ENCODE measurements around the gene AMZ1.

Gene AMZ1

DNA sequence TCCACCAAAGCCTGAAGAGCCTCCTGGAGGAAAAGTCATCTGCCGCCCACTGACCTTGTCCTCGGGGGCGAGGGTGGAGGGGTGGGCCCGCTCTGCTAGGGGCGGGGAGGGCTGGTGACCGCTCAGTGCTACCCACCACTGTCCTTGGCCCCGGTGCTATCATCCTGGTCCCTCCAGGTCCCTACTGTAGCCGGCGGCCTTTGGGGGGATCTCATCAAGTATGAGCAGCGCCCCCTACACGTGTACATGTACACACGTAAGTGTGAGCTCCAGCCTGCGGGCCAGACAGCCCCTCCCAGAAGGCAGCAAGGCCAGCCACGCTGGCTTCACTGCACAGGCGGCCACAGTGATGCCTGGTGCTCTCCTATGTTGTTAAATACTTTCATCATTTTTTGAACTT, 36.7 kb upstream of the AMZ1 start:
- in situ Hi-C loops (cut with MboI; ENCODE audit: low sequenced_read_pairs), result no loop called here

GRCh38 chr7:2651847-2652735, 35.9 kb upstream of the AMZ1 start:
- in situ Hi-C loops (cut with MboI; ENCODE audit: low sequenced_read_pairs), result no loop called here

DNA sequence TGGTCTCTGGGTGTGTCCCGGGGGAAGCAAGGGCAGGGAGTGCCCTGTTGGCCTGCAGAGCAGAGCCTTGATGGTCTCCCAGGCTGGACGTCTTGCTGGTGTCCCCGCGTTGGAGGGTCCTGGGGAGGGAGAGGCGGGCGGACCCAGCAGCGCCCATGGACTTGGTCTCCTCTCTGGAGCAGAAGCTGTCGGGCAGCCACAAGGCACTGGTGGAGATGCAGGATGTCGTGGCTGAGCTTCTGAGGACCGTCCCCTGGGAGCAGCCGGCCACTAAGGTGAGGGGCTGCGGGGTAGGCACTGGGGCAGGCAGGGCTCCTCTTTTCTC, 35.3 kb upstream of the AMZ1 start:
- in situ Hi-C loops (cut with MboI; ENCODE audit: low sequenced_read_pairs), result no loop called here

- in situ Hi-C loops (cut with MboI; ENCODE audit: low sequenced_read_pairs), result no loop called here
Observed at GRCh38 chr7:2654059-2654458, 33.9 kb upstream of the AMZ1 start.

GRCh38 chr7:2655870-2656614, 32.0 kb upstream of the AMZ1 start:
- in situ Hi-C loops (cut with MboI; ENCODE audit: low sequenced_read_pairs), result no loop called here

- in situ Hi-C loops (cut with MboI; ENCODE audit: low sequenced_read_pairs), result no loop called here
Observed at GRCh38 chr7:2657208-2657607, 30.8 kb upstream of the AMZ1 start.

GRCh38 chr7:2657920-2658671, 29.9 kb upstream of the AMZ1 start:
- in situ Hi-C loops (cut with MboI; ENCODE audit: low sequenced_read_pairs), result no loop called here

DNA sequence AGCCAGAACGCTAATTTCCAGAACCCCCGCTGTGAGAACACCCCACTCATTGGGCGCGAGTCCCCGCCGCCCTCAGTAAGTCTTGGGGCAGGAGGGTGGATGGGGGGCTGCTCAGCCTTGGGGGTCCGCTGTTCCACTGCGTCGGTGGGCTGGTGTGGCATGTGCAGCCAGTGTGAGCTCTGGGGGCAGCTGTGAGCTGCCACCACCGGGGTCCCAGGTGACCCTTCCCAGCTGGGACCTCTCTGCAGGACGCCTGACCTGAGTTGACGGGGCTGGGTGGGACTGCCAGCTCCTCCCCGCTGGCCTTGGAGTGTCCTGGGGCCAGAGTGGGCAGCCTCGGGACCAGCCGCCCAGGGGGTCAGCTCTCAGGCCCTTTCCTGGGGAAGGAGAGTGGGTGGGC, 29.1 kb upstream of the AMZ1 start:
- in situ Hi-C loops (cut with MboI; ENCODE audit: low sequenced_read_pairs), result no loop called here

GRCh38 chr7:2659556-2660358, 28.2 kb upstream of the AMZ1 start:
- in situ Hi-C loops (cut with MboI; ENCODE audit: low sequenced_read_pairs), result no loop called here

DNA sequence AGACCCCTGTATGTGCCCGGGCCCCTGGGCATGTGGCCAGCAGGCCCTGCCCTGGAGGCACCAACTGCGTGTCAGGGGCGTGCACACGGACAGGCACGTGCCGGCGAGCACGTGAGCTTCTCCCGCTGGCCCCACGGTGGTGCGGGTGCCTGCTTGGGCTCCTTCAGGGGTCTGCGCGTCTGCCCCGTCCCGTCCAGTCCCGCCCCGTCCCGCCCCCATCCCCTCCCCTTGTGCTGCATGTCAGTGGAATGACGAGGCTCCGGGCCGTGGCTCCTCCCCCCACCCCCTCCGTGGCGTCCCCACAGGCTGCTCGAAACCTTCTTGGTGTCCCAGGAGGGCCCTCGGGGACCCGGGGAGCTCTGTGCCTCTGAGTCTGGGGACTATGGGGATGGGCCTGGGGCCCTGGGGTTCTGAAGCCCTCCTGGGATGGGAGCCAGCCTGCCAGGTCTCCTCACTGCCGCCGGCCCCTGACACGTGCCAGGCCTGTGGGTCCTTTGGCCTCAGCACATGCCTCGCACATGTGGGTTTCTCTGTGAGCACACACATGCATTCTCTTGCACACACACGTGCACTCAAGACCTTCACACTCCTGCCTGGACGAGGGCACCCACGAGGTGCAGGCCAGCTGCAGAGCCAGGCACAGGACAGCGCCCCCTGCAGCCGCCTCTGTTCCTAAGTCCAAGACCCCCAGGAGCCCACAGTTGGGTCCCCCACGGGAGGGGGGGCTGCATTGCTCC, 27.5 kb upstream of the AMZ1 start:
- in situ Hi-C loops (cut with MboI; ENCODE audit: low sequenced_read_pairs), result no loop called here

DNA sequence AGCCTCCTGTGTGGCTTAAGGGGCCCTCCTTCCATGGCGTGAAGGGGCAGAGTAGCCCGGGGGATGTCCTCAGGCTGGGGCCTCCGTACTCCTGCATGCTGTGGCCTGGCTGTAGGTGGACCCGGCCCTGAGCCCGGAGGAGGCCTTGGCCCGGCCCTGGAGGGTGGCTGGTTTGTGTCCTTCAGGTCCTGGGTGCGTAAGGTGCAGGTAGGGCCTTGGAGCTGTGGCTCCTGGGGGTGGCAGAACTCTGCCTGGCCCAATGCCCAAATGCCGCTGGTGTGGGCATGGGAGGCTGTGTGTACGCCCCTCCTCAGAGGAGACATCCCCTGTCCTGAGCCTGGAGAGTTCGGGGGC, 26.9 kb upstream of the AMZ1 start:
- in situ Hi-C loops (cut with MboI; ENCODE audit: low sequenced_read_pairs), result no loop called here

DNA sequence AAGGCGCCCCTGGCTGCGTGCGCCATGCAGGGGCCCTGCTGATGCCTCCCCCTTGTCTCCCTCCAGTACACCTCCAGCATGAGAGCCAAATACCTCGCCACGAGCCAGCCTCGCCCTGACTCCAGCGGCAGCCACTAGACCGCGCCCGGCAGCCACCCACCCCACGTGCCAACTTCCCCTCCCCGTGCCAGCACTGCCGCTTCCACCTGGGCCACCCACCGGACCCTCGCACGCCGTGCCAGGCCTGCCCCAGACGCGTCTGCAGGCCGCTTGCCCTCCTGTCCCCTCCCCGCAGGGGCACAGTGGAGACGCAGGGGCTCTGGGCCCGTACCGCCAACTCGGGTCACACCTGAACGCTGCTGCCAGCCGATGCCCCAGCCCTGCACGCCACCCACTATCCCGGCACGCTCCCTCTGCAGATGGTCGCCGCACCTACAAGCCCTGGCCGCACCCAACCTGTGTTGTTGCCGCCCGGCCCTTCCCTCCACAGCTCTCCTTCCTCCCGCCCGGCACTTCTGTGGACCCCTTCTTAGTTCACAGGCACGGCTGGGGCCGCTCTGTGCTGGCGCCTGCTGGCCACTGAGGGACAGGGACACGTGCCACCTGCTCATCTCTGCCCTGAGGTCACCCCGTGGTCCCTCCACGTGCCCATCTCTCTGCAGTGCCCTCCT, 26.3 kb upstream of the AMZ1 start:
- in situ Hi-C loops (cut with MboI; ENCODE audit: low sequenced_read_pairs), result no loop called here

GRCh38 chr7:2662273-2663120, 25.5 kb upstream of the AMZ1 start:
- in situ Hi-C loops (cut with MboI; ENCODE audit: low sequenced_read_pairs), result no loop called here

DNA sequence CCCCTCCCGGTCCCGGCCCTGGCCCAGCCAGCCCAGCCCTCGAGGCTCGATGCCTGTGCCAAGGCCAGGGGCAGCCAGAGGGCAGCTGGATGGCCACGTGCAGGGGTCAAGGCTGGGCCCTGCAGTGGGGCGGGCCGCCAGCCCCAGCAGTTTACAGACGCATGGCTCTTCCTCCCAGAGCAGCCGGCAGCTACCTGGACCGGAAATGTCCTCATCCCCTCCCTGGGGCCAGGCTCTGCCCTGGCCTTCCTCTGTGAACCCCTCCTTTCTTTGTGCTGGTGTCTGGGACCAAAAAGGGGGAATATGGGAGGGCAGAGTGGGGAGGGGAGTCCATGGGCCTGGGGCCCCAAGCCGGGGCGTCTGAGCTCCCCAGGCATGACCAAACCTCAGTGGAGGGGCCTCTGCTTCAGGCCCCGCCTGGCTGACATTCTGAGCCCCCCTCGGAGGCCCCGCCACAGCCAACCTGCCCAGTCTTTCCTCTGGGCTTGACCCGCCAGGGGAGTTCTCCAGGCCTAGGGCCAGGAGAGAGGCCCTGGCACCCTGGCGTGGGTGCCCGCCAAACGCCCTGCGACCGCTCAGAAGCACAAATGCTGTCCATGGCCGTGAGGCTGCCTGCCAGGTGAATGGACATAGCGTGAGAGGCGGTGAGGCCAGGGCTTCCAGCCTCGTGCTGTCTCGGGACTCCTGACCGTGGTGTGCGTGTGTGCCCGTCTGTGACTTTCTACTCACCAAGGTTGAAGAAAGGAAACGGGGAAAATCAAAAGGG, 24.7 kb upstream of the AMZ1 start:
- in situ Hi-C loops (cut with MboI; ENCODE audit: low sequenced_read_pairs), result no loop called here

DNA sequence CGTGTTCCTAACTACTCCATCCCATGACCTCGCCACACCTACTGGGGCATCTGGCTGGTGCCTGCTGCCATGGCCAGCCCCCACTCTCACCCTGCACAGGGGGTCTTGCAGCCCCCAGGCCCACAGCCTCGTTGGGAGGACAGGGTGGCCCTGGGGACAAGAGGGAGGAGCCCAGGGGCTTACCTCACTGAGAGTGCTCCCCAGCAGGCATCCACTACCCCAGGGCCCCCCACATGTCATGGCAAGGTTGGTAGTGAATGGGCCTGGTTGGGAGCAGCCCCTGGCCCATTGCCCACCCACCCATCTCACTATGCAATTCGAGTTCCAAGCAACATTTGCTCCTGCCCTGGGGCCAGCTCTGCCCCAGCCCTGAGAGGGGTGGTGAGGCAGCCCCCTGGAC, 24.0 kb upstream of the AMZ1 start:
- in situ Hi-C loops (cut with MboI; ENCODE audit: low sequenced_read_pairs), result no loop called here

GRCh38 chr7:2665359-2665791, 22.6 kb upstream of the AMZ1 start:
- in situ Hi-C loops (cut with MboI; ENCODE audit: low sequenced_read_pairs), result no loop called here

DNA sequence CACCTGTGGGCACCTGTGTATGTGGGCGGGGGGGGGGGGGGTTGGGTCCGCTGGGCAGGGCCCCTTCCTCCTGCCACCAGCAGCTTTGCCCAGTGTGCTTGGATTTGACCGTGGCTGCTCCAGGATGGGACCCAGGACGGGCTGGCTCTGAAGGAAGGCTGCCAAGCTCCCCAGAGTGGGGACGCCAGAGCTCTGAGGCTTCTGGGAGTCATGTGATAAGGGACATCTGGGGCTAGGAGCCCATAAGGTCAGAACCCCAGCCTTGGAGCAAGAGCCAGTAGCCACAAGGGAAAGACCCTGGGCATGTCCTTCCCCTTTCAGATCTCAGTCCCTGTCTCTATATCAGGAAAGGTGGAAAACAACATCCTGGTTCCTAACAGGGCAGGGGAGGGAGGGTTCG, 21.8 kb upstream of the AMZ1 start:
- in situ Hi-C loops (cut with MboI; ENCODE audit: low sequenced_read_pairs), result no loop called here

DNA sequence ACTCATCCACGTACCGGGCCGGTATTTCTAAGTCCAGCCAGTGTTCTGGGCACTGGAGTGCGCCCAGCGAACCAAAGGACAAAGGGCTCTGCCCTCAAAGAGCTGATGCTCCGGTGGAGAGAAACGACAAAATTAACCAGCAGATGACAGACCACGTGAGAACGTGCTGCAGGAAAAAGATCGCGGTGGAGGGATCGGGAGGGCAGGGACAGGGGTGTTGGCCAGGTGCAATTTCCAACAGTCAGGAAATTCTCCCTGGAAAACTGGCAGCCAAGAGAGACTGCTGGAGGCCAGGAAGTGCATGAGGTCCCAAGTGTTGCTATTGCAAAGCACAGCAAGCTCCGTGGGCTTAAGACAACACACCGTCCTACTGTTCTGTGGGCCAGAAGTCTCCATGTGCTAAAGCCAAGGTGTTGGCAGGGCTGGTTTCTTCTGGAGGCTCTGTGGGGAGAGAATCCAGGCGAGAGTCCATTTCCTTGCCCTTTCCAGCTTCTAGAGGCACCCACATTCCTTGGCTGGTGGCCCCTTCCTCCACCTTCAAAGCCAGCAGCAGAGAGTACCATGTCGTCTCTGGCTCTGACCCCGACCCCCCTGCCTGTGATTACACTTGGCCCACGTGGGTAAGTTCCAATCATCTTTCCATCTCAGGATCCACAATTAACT, 21.3 kb upstream of the AMZ1 start:
- in situ Hi-C loops (cut with MboI; ENCODE audit: low sequenced_read_pairs), result no loop called here
